GM18858 (cell line): ENCODE results near the gene VARS1.
"Not testable (repeated sequence)": the region's sequence is repeated elsewhere in the genome, so short reads cannot be mapped to it uniquely, and the experiment has no call there.

Experiments used
- ATAC-seq: cut with Tn5 transposase; IDR thresholded peaks from one replicate; pipeline ENCODE4 v1.9.1; 2021; ENCODE audit not compliant: unreplicated experiment

The VARS1 gene

DNA sequence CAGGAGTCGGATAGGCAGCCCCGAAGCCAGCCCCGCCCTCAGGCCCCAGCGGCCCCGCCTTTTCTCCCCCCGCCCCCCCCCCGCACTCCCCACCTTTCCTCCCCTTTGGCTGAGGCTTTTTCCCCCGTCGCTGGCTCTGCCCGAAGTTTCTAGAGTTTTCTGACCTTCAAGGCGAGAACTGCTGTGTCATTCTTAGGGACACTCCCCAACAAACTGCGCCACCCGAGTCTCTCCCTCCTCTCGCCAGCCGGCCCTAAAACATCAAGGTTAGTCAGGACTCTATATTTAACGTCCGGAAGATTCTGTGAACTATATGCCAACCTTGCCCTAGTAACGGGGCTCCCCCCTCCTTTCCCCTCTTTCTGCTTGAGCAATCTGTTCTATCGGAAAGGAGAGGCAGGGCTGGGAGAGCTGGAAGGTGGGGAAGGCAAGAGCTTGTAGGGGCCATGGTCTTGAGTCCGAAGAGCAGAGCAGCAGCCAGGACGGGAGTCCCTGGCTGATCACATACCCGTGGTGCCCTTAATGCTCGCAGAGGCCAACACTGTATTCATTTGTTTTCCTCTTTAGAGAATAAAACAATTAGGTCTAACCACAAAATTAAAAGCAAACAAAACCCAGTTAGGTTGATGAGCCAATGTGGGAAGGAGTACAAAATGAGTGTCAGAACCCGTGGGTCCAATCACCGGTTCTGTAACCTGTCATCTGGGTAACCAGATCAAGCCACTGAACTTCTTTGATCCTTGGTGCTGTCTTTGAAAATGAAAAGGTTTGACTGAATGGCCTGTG, 26.7 kb upstream of the VARS1 start:
- ATAC-seq, result no peak

DNA sequence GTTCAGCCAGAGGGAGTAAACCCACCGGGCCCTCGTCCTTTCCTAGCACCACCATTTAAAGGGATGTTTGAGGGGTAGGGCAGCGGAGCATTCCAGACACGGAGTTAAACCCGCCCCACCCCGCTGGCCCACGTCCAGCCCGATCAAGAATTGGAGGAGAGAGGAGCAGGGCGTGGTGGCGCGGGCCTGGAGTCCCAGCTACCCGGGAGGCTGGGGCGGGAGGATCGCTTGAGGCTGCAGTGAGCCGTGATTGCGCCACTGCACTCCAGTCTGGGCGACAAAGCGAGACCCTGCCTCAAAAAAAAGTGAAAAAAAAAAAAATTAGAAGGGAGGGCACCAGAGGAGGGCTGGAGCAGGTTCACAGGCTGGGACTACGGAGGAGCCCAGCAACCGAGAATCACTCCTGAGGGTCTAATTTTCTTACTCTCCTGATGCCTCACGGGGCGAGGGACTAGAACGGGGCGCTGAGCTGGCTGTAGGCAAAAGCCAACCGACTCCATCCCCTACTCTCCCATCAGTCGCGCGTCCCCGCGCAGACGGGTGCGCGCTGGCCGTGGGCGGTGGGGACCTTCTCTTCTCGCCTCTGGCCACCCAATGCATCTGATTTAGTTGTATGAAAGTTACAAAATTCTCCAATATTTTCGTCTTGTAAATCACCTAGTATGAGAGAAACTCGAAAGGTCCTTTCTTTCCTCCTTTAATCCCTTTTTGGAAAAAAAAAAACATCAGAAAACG, 25.9 kb upstream of the VARS1 start:
- no peak for ATAC-seq

DNA sequence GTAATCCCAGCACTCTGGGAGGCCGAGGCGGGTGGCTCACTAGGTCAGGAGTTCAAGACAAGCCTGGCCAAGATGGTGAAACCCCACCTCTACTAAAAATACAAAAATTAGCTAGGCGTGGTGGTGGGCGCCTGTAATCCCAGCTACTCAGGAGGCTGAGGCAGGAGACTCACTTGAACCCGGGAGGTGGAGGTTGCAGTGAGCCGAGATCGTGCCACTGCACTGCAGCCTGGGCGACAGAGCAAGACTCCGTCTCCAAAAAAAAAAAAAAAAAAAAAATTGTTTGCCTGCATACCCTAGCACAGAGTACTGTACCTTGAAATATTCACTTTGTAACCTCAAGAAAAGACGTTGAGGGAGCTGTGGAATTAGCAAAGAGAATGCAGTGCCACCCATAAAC, 24.8 kb upstream of the VARS1 start:
- ATAC-seq, result not testable (repeated sequence)

DNA sequence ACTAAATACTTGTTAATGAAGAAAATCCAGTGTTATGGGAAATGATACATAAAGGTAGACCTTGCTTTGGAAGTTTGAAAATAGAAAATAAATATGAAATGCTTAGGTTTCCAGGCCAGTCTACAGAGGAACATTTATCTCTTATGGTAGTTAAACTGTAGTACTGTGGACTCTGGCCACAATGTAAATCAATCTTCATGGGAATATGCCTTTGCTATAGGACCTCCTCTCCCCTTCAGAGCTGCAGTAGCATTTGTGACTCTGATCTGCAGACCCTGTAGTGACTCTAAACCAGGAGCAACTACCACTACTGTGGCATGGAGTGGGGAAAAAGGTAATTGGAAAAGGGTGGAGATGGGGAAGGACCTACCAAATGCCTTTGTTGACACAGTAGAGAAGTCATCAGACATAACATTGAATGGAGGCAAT, 24.3 kb upstream of the VARS1 start:
- no peak for ATAC-seq

DNA sequence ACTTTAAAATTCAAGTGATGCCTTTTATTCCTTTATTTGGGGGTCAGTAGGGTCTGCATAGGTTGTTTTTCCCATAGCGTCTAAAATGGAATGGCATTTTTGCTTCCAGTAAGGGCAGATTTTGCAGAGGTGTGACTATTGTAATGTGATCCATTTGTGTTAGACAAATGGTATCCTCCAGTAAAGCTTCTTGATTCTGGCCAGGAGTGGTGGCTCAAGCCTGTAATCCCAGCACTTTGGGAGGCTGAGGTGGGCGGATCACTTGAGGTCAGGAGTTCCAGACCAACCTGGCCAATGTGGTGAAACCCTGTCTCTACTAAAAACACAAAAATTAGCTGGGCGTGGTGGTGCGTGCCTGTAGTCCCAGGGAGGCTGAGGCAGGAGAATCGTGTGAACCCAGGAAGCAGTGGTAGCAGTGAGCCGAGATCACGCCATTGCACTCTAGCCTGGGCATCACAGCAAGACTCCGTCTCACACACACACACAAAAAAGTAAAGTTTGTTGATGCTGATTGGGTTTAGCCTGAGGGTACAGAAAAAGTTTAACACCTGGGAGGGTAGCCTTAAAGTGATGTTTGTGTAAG, 22.5 kb upstream of the VARS1 start:
- not testable (repeated sequence) for ATAC-seq

DNA sequence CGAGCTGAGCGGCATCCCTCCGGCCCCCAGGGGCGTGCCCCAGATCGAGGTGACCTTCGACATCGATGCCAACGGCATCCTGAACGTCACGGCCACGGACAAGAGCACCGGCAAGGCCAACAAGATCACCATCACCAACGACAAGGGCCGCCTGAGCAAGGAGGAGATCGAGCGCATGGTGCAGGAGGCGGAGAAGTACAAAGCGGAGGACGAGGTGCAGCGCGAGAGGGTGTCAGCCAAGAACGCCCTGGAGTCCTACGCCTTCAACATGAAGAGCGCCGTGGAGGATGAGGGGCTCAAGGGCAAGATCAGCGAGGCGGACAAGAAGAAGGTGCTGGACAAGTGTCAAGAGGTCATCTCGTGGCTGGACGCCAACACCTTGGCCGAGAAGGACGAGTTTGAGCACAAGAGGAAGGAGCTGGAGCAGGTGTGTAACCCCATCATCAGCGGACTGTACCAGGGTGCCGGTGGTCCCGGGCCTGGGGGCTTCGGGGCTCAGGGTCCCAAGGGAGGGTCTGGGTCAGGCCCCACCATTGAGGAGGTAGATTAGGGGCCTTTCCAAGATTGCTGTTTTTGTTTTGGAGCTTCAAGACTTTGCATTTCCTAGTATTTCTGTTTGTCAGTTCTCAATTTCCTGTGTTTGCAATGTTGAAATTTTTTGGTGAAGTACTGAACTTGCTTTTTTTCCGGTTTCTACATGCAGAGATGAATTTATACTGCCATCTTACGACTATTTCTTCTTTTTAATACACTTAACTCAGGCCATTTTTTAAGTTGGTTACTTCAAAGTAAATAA, 21.8 kb upstream of the VARS1 start:
- not testable (repeated sequence) for ATAC-seq

DNA sequence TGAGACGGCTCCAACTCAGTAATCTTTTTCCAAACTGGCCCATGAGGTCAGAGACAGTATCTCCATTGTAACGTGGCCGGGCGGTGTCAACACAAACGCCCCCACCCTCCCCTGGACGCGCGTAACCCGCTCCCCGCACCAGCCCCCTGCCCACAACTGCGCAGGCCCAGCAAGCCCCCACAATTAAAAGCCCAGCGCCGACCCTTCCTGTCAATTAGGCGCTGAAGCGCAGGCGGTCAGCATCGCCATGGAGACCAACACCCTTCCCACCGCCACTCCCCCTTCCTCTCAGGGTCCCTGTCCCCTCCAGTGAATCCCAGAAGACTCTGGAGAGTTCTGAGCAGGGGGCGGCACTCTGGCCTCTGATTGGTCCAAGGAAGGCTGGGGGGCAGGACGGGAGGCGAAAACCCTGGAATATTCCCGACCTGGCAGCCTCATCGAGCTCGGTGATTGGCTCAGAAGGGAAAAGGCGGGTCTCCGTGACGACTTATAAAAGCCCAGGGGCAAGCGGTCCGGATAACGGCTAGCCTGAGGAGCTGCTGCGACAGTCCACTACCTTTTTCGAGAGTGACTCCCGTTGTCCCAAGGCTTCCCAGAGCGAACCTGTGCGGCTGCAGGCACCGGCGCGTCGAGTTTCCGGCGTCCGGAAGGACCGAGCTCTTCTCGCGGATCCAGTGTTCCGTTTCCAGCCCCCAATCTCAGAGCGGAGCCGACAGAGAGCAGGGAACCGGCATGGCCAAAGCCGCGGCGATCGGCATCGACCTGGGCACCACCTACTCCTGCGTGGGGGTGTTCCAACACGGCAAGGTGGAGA, 19.7 kb upstream of the VARS1 start, which contains the start of the genes HSPA1A and HSPA1L:
Gene HSPA1A (plus strand): TSS at position 519 of the 814 bp plus-strand sequence. CDS start 214 bp downstream, at position 733.
Gene HSPA1L (minus strand): TSS at position 259 of the 814 bp plus-strand sequence. CDS start 3,311 bp downstream, outside the sequence.
- ATAC-seq, result no peak

DNA sequence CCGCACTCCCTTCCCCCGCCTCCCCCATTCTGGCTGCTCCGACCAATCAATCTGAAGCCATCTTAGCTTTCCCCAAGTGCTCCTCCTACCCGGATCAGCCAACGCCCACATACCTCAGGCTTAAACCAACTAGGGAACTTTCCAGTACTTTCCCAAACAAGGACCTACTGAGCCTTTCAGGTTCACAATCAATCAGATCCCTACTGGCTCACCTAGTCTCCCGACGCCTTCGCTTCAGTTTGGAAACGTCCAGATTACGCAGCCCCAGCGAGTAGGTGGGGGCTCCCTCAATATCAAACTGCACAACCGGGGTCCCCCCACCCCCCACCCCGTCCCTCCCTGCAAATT, 19.1 kb upstream of the VARS1 start:
- ATAC-seq, result no peak

DNA sequence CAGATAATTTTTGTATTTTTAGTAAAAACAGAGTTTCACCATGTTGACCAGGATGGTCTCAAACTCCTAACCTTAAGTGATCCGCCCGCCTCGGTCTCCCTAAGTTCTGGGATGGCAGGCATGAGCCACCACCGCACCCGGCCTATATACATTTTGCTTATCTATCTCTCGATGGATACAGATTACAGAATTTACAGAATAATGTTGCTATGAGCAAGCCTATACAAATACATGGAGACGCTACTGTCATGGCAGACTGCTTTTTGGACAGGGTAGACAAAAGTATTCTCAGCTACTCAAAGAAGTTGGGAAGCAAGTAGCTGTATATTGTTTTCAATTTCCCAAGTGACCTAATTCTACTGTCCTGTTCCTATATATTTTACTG, 17.9 kb upstream of the VARS1 start:
- ATAC-seq, result no peak

DNA sequence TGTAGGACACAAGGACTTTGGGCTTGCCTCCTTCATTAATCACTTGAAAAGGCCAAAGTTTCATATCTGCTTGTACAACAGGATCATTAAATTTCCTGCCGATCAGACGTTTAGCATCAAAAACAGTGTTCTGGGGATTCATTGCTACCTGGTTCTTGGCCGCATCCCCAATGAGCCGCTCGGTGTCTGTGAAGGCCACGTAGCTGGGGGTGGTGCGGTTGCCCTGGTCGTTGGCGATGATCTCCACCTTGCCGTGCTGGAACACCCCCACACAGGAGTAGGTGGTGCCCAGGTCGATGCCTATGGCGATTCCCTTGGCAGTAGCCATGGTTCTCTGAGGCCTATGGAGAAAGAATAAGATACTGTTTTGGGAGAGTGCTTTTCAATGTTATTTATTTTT, 16.1 kb upstream of the VARS1 start:
- ATAC-seq, result no peak

DNA sequence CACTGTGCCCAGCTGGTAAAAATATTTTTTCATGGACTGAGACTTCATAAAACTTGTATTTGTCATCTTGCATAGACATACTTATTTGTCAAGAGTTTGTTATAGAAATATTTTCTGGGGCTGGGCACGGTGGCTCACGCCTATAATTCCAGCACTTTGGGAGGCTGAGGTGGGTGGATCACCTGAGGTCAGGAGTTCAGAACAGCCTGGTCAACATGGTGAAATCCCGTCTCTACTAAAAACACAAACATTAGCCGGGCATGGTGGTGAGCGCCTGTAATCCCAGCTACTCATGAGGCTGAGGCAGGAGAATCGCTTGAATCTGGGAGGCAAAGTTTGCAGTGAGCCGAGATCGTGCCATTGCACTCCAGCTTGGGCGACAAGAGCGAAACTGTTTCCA, 13.0 kb upstream of the VARS1 start:
- ATAC-seq, result not testable (repeated sequence)

DNA sequence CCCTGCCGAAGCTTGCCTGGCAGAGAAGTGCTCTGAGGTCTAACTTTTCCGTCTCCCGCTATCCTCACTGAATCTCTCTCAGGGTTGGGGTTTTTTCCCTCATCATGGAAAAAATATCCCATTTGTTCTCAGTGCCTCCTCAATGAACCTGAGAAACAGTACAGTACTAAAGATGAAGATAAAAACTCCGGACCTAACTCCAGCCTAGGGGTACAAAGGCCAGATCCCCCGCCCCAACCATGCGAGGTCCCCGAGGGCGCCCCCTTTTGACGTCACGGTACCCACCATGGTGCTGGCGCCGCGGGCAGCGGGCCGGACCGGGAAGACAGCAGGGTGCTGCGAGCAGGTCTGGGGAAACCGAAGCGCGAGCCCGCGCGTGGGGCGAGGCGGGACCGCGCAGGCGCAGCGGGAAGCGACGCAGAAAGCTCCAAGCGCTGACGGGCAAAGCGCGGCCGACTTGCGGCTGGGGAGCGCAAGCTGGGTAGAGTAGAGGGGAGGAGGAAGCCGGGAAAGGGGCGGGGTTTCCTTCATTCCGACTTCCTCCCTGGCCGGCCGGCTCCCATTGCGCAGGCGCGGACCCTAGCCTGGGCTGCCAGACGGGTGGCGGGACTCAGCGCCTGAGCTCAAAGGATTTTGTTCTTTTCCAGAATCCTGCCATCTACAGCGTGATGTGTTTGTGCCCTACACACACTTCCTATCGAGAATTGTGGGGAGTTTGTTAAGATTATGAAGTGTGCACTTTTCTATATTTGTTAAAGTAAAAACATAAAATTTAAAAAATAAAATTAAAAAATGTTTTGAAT, 11.1 kb upstream of the VARS1 start, which contains the start of gene LSM2:
Gene LSM2 (minus strand): TSS at position 497 of the 803 bp plus-strand sequence. CDS start 209 bp downstream, at position 288.
- peak; percentile 63 for ATAC-seq

DNA sequence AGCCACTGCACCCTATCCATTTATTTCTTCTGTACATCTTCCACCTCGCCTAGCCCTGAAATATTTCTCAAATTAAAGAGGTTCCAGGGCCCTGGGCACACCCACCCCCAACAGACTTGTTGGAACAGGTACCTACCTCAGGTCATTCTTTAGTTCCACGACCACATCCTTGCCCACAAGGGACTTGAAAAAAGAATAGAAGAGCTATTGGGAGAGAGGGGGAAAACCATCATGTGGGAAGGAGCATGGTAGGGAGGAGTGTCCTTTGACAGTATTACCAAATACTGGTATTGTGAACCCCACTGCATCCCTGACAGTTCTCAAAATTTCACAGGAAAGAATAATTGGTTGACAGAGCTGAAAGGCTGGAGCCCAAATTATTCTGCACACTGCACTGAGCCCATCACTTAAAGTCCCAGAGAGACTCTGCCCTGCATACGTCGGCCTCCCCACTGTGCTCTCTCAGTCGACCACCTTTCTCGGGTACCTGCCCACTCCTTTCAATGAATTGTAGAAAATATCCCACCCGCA, 10.5 kb upstream of the VARS1 start:
- ATAC-seq, result no peak

DNA sequence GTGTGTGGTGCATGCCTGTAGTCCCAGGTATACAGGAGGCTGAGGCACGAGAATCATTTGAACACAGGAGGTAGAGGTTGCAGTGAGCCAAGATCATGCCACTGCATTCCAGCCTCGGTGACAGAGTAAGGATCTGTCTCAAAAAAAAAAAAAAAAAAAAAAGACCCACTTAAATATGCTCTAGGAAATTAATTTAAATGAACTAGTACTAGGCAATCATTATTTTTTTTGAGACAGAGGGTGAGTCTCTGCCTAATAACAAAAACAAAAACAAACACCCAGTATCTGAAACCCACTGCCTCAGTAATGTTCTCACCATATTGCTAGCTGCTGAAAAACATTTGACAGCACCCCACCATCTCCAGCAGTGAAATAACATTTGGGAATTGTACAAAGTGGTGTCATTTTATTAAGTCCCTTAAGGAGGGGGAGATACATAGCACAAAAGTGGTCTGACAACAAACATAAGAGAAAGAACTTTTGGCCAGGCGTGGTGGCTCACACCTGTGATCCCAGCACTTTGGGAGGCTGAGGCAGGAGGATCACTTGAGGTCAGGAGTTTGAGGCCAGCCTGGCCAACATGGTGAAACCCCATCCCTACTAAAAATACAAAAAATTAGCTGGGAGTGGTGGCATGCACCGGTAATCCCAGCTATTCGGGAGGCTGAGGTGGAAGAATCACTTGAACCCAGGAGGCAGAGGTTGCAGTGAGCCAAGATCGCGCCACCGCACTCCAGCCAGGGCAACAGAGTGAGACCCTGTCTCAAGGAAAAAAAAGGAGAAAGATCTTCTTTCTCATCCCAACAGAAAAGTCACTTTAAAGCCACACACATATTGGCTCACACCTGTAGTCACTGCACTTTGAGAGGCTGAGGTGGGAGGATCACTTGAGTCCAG, 5.7 kb upstream of the VARS1 start:
- ATAC-seq, result not testable (repeated sequence)

DNA sequence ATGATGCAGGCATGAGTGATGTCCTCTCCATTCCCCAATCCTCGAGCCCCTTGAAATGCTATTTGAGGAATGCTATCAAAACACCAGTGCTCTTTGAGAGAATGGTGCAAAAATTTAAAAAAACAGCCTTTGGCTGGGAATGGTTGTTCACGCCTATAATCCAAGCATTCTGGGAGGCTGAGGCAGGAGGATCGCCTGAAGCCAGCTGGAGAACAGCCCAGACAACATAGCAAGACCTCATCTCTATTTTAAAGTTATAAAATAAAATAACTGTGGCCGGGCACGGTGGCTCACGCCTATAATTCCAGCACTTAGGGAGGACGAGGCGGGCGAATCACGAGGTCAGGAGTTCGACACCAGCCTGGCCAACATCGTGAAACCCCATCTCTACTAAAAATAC, 4.2 kb upstream of the VARS1 start:
- no peak for ATAC-seq

DNA sequence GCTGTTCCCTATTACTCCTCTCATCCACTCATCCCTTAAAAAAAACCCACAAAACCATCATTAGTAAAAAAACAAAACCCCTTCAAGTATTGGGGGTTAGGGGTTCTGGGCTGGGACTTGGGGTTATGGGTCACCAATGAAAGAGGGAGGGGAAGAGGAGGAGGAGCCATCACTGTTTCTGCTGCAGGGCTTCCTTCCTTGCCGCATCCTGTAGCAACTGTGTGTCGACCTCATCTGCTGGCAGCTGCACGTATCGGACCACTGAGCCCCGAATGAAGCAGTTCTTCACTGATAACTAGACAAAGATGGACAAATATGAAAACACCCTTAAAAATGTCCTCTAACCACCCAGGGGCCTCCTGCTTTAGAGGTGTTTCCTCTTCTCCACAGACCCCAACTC, 2.0 kb upstream of the VARS1 start:
- ATAC-seq, result no peak

DNA sequence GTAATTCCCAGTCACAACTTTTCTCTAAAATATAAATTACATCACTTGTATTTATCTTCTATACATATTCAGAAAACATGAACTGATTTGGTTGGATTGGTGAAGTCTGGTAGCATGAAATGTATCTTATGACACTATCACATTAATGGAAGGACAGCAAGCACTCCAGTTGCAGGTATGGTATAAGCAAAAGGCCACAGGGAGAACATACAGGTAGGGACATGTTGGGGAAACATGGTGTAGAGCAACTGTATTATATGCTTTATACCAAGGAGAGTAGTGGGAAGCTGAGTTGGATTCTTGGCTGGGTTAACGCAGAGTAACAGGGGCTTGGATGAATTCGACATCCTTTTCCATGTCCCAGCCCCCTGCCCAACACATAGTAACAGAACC, 1.4 kb upstream of the VARS1 start:
- ATAC-seq, result no peak
